Calu3 (cell line): ENCODE measurements around the gene TMEM270. TPM values are rescaled to one million over a fixed set of nuclear protein-coding genes. Genes with fewer than 3 reads are reported as not detected.

Experiments
- BruUV-seq: library from RNA; stranded (reverse); fragments of 400-500 nt; replicated peaks from 2 replicates; lab custom pipeline; 2021; lab: Mats Ljungman, UMichigan
- CTCF ChIA-PET: fragments of 300-600 bp; sonication (Branson Sonifier 250); formaldehyde crosslinking; loops from one replicate; lab custom pipeline; 2022; ENCODE audit warnings: antibody characterized with exemption; lab: Charles Lee
- DNase-seq: peaks from one replicate; pipeline ENCODE4 v3.0.0; 2022
- H3K27ac Mint-ChIP-seq: one replicate; pipeline ENCODE4 v1.8.0; 2022; ENCODE audit warnings: mixed read lengths; ENCODE audit not compliant: unreplicated experiment
- H3K27me3 Mint-ChIP-seq: one replicate; pipeline ENCODE4 v1.8.0; 2022; ENCODE audit warnings: mixed read lengths; ENCODE audit not compliant: unreplicated experiment
- H3K36me3 Mint-ChIP-seq: one replicate; pipeline ENCODE4 v1.8.0; 2022; ENCODE audit warnings: mild to moderate bottlenecking, moderate library complexity, mixed read lengths; ENCODE audit not compliant: insufficient read depth, unreplicated experiment
- H3K4me1 Mint-ChIP-seq: one replicate; pipeline ENCODE4 v1.8.0; 2022; ENCODE audit warnings: mild to moderate bottlenecking, low read depth, mixed read lengths; ENCODE audit not compliant: unreplicated experiment
- H3K4me3 Mint-ChIP-seq: one replicate; pipeline ENCODE4 v1.8.0; 2022; ENCODE audit warnings: mild to moderate bottlenecking, low read depth, moderate library complexity, mixed read lengths; ENCODE audit not compliant: unreplicated experiment
- H3K9me3 Mint-ChIP-seq: one replicate; pipeline ENCODE4 v1.8.0; 2022; ENCODE audit warnings: low read depth, mixed read lengths; ENCODE audit not compliant: unreplicated experiment
- intact Hi-C: fragments of 100-400 bp; cut with micrococcal nuclease; formaldehyde crosslinking; loops from one replicate; pipeline ENCODE4 v1.10.0; 2022; ENCODE audit not compliant: unreplicated experiment
- total RNA-seq: library from RNA; stranded (reverse); gene quantifications from 2 replicates; pipeline ENCODE4 v1.2.3, GENCODE V29; 2022
- TF ChIP-seq, protein P1 (sequence below): fragments of 200-600 bp; IDR thresholded peaks from one replicate; pipeline ENCODE4 v1.8.0; 2022; ENCODE audit warnings: antibody characterized with exemption; ENCODE audit not compliant: unreplicated experiment

The TMEM270 gene
- total RNA-seq, 1 experiment from 2014 or later: 0.59 TPM

- peaks cover 4% of the 10 kb centered on the region for H3K9me3 Mint-ChIP-seq
- CTCF ChIA-PET: no interaction called here
- no TSS peak for BruUV-seq
- H3K27ac Mint-ChIP-seq: no peak overlapping the region
- H3K36me3 Mint-ChIP-seq: no peaks in the 10 kb centered on the region
- no peaks in the 10 kb centered on the region for H3K4me1 Mint-ChIP-seq
- intact Hi-C loops: no loop called here
- TF ChIP-seq, protein P1, sequence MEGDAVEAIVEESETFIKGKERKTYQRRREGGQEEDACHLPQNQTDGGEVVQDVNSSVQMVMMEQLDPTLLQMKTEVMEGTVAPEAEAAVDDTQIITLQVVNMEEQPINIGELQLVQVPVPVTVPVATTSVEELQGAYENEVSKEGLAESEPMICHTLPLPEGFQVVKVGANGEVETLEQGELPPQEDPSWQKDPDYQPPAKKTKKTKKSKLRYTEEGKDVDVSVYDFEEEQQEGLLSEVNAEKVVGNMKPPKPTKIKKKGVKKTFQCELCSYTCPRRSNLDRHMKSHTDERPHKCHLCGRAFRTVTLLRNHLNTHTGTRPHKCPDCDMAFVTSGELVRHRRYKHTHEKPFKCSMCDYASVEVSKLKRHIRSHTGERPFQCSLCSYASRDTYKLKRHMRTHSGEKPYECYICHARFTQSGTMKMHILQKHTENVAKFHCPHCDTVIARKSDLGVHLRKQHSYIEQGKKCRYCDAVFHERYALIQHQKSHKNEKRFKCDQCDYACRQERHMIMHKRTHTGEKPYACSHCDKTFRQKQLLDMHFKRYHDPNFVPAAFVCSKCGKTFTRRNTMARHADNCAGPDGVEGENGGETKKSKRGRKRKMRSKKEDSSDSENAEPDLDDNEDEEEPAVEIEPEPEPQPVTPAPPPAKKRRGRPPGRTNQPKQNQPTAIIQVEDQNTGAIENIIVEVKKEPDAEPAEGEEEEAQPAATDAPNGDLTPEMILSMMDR: no peak
- no peak for DNase-seq
- peaks cover 15% of the 10 kb centered on the region for H3K27me3 Mint-ChIP-seq
- no peak overlapping the region for H3K4me3 Mint-ChIP-seq
These were observed 38.8 kb downstream of the TMEM270 start for GRCh38 chr7:73899731-73900142.

DNA sequence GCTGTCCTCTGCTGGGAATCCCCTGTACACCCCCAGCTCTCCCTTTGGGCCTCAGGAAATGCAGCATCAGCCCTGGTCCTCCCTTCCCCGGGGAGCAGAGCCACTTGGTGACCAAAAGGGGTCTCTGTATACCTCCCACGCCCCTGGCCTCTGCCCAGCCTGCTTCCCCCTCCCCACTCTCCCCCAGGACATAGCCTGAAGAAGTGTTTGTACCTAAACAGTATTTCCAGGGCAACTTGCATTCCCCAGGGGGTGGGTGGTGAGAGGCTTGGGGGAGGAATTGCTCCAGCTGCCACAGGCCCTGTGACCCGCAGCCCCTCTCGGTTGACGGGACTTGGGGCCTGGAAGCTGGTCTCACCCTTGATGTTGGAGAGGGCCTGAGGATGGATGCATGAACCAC is 39.3 kb downstream of the TMEM270 start:
- H3K9me3 Mint-ChIP-seq: peaks cover 4% of the 10 kb centered on the region
- H3K4me1 Mint-ChIP-seq: no peaks in the 10 kb centered on the region
- BruUV-seq: no TSS peak
- H3K27ac Mint-ChIP-seq: no peak overlapping the region
- H3K27me3 Mint-ChIP-seq: peaks cover 17% of the 10 kb centered on the region
- intact Hi-C loops: no loop called here
- TF ChIP-seq, protein P1: no peak
- CTCF ChIA-PET: no interaction called here
- H3K36me3 Mint-ChIP-seq: no peaks in the 10 kb centered on the region
- H3K4me3 Mint-ChIP-seq: no peak overlapping the region
- DNase-seq: no peak

- BruUV-seq: no TSS peak
- no peaks in the 10 kb centered on the region for H3K4me1 Mint-ChIP-seq
- H3K36me3 Mint-ChIP-seq: no peaks in the 10 kb centered on the region
- no peak overlapping the region for H3K4me3 Mint-ChIP-seq
- peaks cover 2% of the 10 kb centered on the region for H3K9me3 Mint-ChIP-seq
- TF ChIP-seq, protein P1: no peak
- CTCF ChIA-PET: interaction anchor here (0.6 kb wide), 1 partner anchor 11 kb away, joined by 3 read pairs; no protein-coding TSS in a partner anchor
- DNase-seq: no peak
- no peak overlapping the region for H3K27ac Mint-ChIP-seq
- H3K27me3 Mint-ChIP-seq: peaks cover 28% of the 10 kb centered on the region
- intact Hi-C loops: no loop called here
These were observed 40.4 kb downstream of the TMEM270 start for GRCh38 chr7:73901231-73901822.

- TF ChIP-seq, protein P1: no peak
- no peak overlapping the region for H3K4me3 Mint-ChIP-seq
- no peaks in the 10 kb centered on the region for H3K4me1 Mint-ChIP-seq
- H3K27ac Mint-ChIP-seq: no peak overlapping the region
- CTCF ChIA-PET: interaction anchor here (0.8 kb wide), 1 partner anchor 298 kb away, joined by 6 read pairs; no protein-coding TSS in a partner anchor
- H3K9me3 Mint-ChIP-seq: peaks cover 2% of the 10 kb centered on the region
- intact Hi-C loops: no loop called here
- BruUV-seq: no TSS peak
- no peak for DNase-seq
- peaks cover 34% of the 10 kb centered on the region for H3K27me3 Mint-ChIP-seq
- H3K36me3 Mint-ChIP-seq: no peaks in the 10 kb centered on the region
These were observed 41.1 kb downstream of the TMEM270 start for GRCh38 chr7:73901823-73902597.
